Measurements from ENCODE around the gene BNC2.

The BNC2 gene

GRCh38 chr9:16755467-16756160 is 114.9 kb downstream of the BNC2 start:
- no peak for DNase-seq (ENCODE audit: low read depth in 2 of 2)

GRCh38 chr9:16754662-16755061 is 115.8 kb downstream of the BNC2 start:
- no peak for DNase-seq (ENCODE audit: low read depth in 2 of 2)

- no peak for DNase-seq (ENCODE audit: low read depth in 2 of 2)
Observed at GRCh38 chr9:16753256-16753655, 117.2 kb downstream of the BNC2 start.

- no peak for DNase-seq (ENCODE audit: low read depth in 2 of 2)
Observed at GRCh38 chr9:16752601-16753000, 117.9 kb downstream of the BNC2 start.

GRCh38 chr9:16750553-16750952 is 119.9 kb downstream of the BNC2 start:
- DNase-seq (ENCODE audit: low read depth in 2 of 2) = no peak

GRCh38 chr9:16745359-16745758 is 125.1 kb downstream of the BNC2 start:
- DNase-seq (ENCODE audit: low read depth in 2 of 2) = no peak

GRCh38 chr9:16744394-16744793 is 126.1 kb downstream of the BNC2 start:
- no peak for DNase-seq (ENCODE audit: low read depth in 2 of 2)

GRCh38 chr9:16743375-16743774 is 127.1 kb downstream of the BNC2 start:
- DNase-seq (ENCODE audit: low read depth in 2 of 2) = no peak

- no peak for DNase-seq (ENCODE audit: low read depth in 2 of 2)
Observed at GRCh38 chr9:16735001-16735400, 135.5 kb downstream of the BNC2 start.

GRCh38 chr9:16732546-16732945 is 137.9 kb downstream of the BNC2 start:
- no peak for DNase-seq (ENCODE audit: low read depth in 2 of 2)

- DNase-seq (ENCODE audit: low read depth in 2 of 2) = no peak
Observed at GRCh38 chr9:16730162-16730561, 140.3 kb downstream of the BNC2 start.

- no peak for DNase-seq (ENCODE audit: low read depth in 2 of 2)
Observed at GRCh38 chr9:16729651-16730050, 140.8 kb downstream of the BNC2 start.

GRCh38 chr9:16728137-16728508 is 142.3 kb downstream of the BNC2 start:
- DNase-seq (ENCODE audit: low read depth in 2 of 2) = no peak

- no peak for DNase-seq (ENCODE audit: low read depth in 2 of 2)
Observed at GRCh38 chr9:16727452-16728136, 142.9 kb downstream of the BNC2 start.

GRCh38 chr9:16726718-16727451 is 143.6 kb downstream of the BNC2 start:
- no peak for DNase-seq (ENCODE audit: low read depth in 2 of 2)

- DNase-seq (ENCODE audit: low read depth in 2 of 2) = no peak
Observed at GRCh38 chr9:16726029-16726428, 144.4 kb downstream of the BNC2 start.

- no peak for DNase-seq (ENCODE audit: low read depth in 2 of 2)
Observed at GRCh38 chr9:16725066-16725465, 145.4 kb downstream of the BNC2 start.

GRCh38 chr9:16721972-16722371 is 148.5 kb downstream of the BNC2 start:
- DNase-seq (ENCODE audit: low read depth in 2 of 2) = no peak

- DNase-seq (ENCODE audit: low read depth in 2 of 2) = no peak
Observed at GRCh38 chr9:16720386-16720785, 150.1 kb downstream of the BNC2 start.

GRCh38 chr9:16719921-16720320 is 150.5 kb downstream of the BNC2 start:
- no peak for DNase-seq (ENCODE audit: low read depth in 2 of 2)

GRCh38 chr9:16718952-16719351 is 151.5 kb downstream of the BNC2 start:
- no peak for DNase-seq (ENCODE audit: low read depth in 2 of 2)

- no peak for DNase-seq (ENCODE audit: low read depth in 2 of 2)
Observed at GRCh38 chr9:16718296-16718695, 152.2 kb downstream of the BNC2 start.

- DNase-seq (ENCODE audit: low read depth in 2 of 2) = no peak
Observed at GRCh38 chr9:16716601-16717000, 153.9 kb downstream of the BNC2 start.
